Measurements from ENCODE around the gene SOX10.

DNA sequence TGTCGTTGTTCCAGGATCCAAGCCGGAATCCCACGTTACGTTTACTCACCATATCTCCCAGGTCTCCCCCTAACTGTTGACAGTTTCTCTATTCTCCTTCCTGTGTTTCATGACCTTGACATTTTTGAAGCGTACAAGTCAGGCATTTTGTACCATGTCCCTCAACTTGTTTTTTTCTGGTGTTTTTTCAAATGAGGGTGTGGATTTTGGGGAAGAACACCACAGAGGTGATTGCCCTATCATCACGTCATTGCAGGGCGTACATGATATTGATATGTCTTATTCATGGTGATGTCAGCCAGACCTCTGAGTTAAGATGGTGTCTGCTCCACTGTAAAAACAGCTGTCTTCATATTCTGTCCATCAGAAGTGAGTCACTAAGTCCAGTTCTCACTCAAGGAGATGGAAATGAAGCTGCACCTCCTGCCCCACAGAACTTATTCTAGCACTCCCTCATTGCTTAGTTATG, 28.3 kb upstream of the SOX10 start:
- TF ChIP-seq, protein P1, sequence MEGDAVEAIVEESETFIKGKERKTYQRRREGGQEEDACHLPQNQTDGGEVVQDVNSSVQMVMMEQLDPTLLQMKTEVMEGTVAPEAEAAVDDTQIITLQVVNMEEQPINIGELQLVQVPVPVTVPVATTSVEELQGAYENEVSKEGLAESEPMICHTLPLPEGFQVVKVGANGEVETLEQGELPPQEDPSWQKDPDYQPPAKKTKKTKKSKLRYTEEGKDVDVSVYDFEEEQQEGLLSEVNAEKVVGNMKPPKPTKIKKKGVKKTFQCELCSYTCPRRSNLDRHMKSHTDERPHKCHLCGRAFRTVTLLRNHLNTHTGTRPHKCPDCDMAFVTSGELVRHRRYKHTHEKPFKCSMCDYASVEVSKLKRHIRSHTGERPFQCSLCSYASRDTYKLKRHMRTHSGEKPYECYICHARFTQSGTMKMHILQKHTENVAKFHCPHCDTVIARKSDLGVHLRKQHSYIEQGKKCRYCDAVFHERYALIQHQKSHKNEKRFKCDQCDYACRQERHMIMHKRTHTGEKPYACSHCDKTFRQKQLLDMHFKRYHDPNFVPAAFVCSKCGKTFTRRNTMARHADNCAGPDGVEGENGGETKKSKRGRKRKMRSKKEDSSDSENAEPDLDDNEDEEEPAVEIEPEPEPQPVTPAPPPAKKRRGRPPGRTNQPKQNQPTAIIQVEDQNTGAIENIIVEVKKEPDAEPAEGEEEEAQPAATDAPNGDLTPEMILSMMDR (IDR thresholded peaks at IDR 0.05 in 2 of 3, conservative IDR thresholded peaks at IDR 0.05 in 1 of 3; ENCODE audit: borderline replicate concordance in 1 of 3, insufficient read depth in 1 of 3, low read depth in 2 of 3, low read length in 2 of 3) = no peak
- TF ChIP-seq SP1 (IDR thresholded peaks at IDR 0.05; ENCODE audit: low read depth) (no peak), RAD21 (IDR thresholded peaks at IDR 0.05; ENCODE audit: low read depth) (no peak), TCF7L2 (IDR thresholded peaks at IDR 0.05; ENCODE audit: borderline replicate concordance, extremely low read depth, insufficient read depth, insufficient read length) (no peak), ELF1 (IDR thresholded peaks at IDR 0.05; ENCODE audit: borderline replicate concordance, low read depth) (no peak), POLR2AphosphoS5 (IDR thresholded peaks at IDR 0.05; ENCODE audit: low read depth, low read length) (no peak)
